Hepatocyte (in vitro differentiated cells): ENCODE results near the gene ANKRD13A.

Source experiments
- EZH2phosphoT487 ChIP-seq: fragments of 200-600 bp; sonication (generic); IDR thresholded peaks from one replicate; pipeline ENCODE4 v1.6.1; 2018; ENCODE audit warnings: antibody characterized with exemption, mild to moderate bottlenecking, low read depth, moderate library complexity; ENCODE audit not compliant: unreplicated experiment, severe bottlenecking
- TF ChIP-seq, protein P1 (sequence below): fragments of 200-600 bp; sonication (generic); IDR thresholded peaks from 2 replicates; pipeline ENCODE4 v1.5.1; 2016; ENCODE audit warnings: antibody characterized with exemption, mild to moderate bottlenecking; ENCODE audit not compliant: poor library complexity

DNA sequence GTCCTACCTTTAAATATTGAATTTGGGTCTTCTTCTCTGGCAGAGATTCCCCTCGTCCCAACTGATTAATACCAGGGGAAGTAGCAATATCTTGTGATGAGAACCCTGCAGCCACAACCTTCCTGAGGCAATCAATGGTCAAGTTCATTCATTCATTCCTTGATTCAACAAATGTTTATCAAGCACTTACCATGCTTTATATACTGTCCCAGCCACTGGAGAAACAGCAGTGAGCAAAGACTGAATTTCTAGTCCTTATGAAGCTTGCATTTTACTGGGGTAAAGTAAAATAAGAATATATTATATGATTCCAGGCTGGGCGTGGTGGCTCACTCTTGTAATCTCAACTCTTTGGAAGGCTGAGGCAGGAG is 2.8 kb upstream of the ANKRD13A start:
- TF ChIP-seq EZH2phosphoT487, result no peak
- TF ChIP-seq, protein P1, sequence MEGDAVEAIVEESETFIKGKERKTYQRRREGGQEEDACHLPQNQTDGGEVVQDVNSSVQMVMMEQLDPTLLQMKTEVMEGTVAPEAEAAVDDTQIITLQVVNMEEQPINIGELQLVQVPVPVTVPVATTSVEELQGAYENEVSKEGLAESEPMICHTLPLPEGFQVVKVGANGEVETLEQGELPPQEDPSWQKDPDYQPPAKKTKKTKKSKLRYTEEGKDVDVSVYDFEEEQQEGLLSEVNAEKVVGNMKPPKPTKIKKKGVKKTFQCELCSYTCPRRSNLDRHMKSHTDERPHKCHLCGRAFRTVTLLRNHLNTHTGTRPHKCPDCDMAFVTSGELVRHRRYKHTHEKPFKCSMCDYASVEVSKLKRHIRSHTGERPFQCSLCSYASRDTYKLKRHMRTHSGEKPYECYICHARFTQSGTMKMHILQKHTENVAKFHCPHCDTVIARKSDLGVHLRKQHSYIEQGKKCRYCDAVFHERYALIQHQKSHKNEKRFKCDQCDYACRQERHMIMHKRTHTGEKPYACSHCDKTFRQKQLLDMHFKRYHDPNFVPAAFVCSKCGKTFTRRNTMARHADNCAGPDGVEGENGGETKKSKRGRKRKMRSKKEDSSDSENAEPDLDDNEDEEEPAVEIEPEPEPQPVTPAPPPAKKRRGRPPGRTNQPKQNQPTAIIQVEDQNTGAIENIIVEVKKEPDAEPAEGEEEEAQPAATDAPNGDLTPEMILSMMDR, result no peak
